Left lobe of liver (tissue), 2 donors: ENCODE measurements around the gene JCAD. TPM values are rescaled to one million over a fixed set of nuclear protein-coding genes. Genes with fewer than 3 reads are reported as not detected.
"Not testable (repeated sequence)": the region's sequence is repeated elsewhere in the genome, so short reads cannot be mapped to it uniquely, and the experiment has no call there.

Experiments used
- ATAC-seq: fragments of 200-7000 bp; cut with Tn5 transposase; one replicate; pipeline ENCODE4 v1.9.1; 2020; ENCODE audit warnings: mild to moderate bottlenecking, moderate library complexity
- DNase-seq: peaks from one replicate; pipeline ENCODE4 v3.0.0-alpha.2; 2020; ENCODE audit warnings: low spot score
- total RNA-seq: library from RNA; stranded (reverse); gene quantifications from one replicate; pipeline ENCODE4 v1.2.1, GENCODE V29; 2021
- donor health status: DM: no; HTN: no; CAD: no; lungs with moderate emphysema.
- donor health status: DM: no; HTN: yes; CAD: no.

The JCAD gene
- total RNA-seq = 4.2 TPM

DNA sequence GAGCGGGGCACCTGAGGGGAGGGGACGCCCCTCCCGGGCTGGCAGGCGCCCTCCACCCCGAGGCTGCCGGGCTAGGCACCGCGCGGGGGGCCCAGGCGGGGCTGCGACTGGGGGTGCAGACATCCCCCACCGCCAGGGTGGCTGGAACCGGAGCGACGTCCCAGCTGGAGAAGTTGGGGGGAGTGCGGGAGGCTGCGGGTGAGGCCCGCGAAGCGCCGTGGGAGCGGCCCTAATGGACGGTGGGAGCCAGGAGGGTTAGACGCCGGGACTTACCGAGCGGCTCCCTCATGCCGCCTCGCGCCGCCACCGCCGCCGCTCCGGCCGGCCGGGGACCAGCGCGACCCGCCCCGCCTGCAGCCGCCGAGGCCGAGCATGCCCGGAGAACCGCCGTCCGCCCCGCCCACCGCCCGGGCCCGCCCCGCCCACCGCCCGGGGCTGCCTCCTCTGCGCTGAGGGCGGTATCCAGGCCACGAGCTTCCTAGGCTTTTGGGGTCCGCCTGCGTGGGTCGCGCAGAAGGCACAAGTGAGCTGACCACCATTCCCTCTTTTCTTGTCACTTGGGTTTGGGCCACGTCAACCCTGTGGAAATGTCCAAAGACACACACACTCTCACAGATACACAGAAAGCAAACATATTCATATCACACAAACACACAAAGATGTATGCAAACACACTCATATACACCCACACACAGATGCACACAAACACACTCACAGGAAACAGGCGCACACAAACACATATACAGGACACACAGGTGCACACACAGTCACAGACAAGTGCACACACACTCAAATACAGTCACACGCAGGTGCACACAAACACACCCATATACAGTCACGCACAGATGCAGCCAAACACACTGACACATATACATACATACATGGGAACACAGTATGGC is at the start of gene JCAD:
Gene JCAD, minus strand, starts transcription at position 378 of the 899 bp plus-strand sequence. CDS start 11,774 bp downstream, outside the sequence.
- DNase-seq = peak; percentile 81
- ATAC-seq = peak; percentile 100

DNA sequence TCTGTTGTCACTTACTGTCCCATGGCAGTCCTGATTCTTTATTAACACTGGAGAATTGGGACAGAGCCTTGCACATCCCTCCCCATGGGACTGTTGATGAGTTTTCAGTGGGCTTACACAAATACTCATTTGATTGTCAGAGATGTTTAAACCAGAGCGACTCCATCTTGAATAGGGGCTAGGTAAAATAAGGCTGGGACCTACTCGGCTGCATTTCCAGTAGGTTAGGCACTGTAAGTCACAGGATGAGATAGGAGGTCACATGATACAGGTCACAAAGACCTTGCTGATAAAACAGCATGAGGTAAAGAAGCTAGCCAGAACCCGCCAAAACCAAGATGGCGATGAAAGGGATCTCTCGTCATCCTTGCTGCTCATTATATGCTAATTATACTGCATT is 47.6 kb upstream of the JCAD start:
- no peak for ATAC-seq
- DNase-seq = no peak

- no peak for ATAC-seq
Observed at GRCh38 chr10:30103595-30104320, 44.4 kb upstream of the JCAD start.

DNA sequence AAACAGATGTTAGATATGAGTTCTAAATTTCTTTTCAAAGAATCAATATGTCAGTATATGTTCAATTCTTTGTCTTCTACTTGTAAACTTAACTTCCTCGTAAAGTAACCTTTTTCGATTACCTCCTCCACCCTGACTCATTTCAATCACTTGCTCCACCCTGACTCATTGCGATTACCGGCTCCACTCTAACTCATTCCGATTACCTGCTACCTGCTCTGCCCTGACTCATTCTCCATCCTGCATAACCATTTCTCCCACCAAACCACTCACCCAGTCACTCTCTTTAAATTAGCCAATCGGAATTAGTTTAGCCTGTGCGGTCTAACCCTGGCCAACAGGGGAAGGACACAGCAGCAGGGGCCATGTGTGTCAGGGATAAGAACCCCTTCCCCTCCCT is 40.3 kb upstream of the JCAD start:
- not testable (repeated sequence) for ATAC-seq, DNase-seq

More at GRCh38 chr10:30103595-30104320, 44.4 kb upstream of the JCAD start:
- no peak for DNase-seq

GRCh38 chr10:30099101-30099500 is 39.7 kb upstream of the JCAD start:
- DNase-seq (no peak), ATAC-seq (no peak)

- DNase-seq = no peak
- ATAC-seq = no peak
Observed at GRCh38 chr10:30098629-30099028, 39.2 kb upstream of the JCAD start.

DNA sequence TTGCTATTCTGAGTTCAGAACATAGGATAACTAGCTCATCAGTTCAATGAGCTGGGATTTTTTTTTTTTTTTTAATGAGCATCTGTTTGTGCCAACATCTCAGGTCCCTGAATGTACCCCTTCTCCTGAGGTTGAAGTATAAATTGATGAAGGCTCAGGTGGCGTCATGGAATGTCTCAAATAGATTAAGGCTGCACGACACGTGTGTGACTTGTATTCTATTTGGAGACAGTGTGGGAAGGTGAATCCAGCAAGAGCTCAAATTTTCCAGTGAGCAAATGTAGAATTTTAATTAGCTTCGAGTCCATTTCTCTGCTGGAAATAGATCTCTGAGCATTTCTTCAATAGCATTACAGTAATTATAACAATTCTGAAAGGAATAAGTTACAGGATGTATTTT is 37.2 kb upstream of the JCAD start:
- ATAC-seq (no peak), DNase-seq (no peak)

DNA sequence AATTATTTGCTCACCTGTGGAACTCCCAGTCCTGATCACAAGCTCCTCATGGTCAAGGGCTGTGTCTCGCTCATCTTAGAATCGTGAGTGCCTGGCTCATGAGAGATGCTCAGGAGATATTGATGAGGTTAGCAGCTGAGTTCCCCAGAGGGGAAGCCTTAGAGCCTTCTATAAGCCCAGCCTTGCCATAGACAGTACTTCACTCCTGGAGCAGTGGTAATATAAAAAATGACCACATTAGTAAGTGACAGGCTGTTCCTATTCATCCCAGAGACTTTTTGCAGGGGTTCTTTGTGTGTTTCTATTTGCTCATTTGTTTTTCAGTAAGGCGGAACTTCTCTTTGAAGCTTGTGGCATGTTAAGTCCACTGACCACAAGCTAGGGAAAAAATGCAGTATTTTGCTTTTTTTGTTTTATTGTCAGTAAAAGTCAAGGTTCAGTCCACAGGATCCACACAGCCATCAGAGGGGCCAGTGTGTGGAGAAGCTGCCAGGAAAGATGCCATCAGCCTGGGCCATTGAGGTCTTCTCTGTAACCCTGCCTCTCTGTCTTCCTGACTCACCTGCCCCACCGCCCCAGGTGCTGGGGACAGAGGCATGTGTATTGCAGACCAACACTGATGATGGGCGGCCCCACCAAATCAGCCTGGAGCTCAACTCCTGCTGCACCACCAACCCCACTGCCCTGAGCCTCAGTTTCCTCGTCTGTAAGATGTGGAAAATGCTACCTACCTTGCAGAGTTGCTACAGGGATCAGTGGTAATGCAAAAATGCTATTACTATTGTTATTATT is 36.4 kb upstream of the JCAD start:
- DNase-seq (no peak), ATAC-seq (no peak)

GRCh38 chr10:30094601-30095000 is 35.2 kb upstream of the JCAD start:
- ATAC-seq = no peak

GRCh38 chr10:30093303-30093950 is 34.0 kb upstream of the JCAD start:
- ATAC-seq (peak; percentile 71), DNase-seq (no peak)

More at GRCh38 chr10:30094601-30095000, 35.2 kb upstream of the JCAD start:
- no peak for DNase-seq

DNA sequence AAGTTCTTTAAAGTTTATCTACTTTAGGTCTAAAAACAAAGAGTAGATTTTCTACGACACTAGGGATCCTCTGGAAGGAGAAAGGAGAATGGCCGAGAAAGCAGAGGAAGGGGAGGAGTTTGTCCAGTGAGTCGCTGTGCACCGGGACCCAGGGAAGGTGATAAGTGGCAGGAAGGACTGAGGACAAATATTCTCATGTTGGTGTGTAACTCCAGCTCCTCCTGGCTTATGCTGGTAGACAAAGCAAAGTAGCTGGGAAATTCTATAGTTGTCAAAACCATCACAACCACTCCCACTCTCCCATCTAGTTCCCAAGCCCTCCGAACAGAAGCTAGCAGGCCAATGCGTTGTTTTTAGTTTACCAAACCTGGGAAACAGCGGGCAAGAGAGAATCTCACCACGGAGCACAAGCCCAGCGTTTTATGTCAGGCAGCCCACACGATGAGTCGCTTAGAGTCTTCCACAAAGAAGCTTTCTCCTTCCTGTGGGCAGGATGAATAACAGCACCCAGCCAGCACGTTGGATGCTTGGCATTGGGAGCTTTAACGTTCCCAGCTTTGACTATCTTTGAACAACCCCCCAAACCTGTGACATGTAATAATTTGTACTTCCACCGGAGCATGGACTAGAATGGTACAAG is 32.9 kb upstream of the JCAD start:
- DNase-seq (no peak), ATAC-seq (no peak)

GRCh38 chr10:30091136-30091535 is 31.8 kb upstream of the JCAD start:
- no peak for DNase-seq
- ATAC-seq = no peak

DNA sequence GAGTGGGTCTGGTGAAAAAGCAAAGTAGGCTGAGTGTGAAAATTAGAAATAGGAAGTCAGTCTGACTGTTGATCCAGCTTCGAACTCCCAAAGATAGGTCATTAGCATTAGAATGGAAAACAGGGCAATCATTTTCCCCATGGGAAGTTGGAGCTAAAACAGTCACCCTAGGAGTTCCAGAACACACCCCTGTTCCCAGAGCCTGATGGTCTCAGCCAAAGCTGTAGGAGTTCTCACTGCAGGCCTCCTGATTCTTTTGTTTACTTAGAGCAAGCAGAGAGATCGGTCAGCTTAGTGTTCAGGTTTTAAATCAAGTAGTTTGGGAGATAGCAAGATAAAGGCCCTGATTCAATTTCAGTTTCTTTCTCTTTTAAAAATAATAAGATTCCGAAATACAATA is 28.8 kb upstream of the JCAD start:
- DNase-seq = no peak
- ATAC-seq = no peak

- no peak for ATAC-seq
Observed at GRCh38 chr10:30083934-30084333, 24.5 kb upstream of the JCAD start.

DNA sequence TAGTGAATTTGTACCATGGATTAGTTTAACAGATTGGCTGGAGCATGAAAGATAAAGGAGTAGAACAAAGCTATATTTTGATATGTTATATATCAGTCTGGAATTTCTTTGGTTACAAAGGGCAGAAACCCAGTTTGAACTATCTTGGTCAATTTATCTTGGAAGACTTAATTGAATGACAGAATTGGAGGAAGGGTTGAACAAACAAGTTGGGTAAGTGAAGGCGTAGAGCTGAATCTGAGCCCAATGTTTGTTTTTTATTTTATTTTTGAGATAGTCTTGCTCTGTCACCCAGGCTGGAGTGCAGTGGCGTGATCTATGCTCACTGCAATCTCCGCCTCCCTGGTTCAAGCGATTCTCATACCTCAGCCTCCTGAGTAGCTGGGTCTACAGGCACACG is 21.8 kb upstream of the JCAD start:
- ATAC-seq (peak; percentile 80), DNase-seq (no peak)

More at GRCh38 chr10:30083934-30084333, 24.5 kb upstream of the JCAD start:
- DNase-seq = no peak

DNA sequence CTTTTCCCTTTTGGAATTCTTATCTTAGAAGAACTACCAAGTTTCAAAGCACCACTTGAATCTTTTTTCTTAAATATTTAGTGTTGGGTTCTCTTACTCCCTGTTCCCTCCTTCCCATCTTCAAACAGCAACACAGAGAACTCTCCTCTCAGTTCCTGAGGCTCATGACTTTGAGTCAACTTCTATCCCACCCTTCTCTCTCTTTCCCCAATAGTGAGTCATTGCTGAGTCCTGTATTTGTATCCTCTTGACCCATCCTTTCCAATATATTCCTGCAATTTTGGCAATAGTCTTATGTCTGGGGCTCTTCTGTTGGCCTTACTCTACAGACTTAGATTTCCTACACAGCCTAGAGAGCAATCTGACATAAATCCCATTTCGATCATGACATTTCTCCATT is 20.8 kb upstream of the JCAD start:
- no peak for DNase-seq
- ATAC-seq = no peak

DNA sequence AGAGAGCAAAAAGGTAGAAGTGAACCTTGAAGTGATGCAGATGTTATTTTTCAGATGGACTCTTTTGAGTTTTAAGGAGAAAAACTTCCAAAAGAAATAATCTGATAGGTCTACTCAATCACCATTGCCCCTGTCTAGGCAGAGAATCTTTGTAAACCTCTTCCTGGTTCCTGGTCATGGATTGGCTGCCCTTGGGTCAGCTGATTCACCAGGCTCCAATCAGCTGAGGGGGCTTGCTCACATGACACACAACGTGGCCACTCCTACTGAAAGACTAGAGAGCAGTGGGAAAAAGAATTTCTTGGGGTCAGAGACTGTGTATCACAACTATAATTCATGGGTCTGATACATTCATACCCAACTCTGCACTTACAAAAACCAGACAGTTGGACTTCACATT is 20.0 kb upstream of the JCAD start:
- ATAC-seq (no peak), DNase-seq (no peak)

DNA sequence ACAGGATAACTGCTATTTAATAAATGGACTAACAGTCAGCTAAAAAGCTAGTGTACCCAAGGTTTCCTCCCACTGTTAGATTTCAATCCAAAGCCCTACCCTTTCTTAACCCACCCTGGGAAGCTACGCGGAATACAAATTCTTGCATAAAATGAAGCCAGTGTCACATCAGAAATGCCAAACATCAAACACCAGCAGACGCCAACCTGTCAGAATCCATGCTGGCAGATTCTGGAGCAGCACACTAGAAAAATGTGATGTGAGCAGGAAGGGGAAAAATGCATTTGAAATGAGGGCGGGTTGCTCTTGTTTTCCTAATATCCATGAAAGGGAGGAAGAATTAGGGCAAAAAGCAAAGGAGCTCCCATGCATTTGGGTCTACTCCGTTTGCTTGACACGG is 16.1 kb upstream of the JCAD start:
- ATAC-seq = no peak
- DNase-seq = no peak

DNA sequence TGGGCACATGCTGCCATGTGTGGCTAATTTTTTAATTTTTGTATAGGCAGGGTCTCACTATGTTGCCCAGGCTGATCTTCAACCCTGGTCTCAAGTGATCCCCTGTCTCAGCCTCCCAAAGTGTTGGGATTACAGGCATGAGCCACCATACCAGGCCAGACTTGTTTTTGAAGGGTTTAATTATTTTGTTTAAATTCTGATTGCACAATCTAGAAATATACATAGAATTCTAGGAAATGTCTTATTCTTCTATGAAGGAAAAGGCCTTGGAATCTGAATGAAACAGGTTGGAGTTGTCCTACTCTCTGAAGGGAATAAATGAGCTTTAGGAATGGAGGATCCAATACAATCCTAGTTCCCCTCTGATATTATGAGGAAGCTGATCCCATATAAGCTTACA is 15.5 kb upstream of the JCAD start:
- no peak for DNase-seq

GRCh38 chr10:30074090-30074489 is 14.7 kb upstream of the JCAD start:
- ATAC-seq = no peak
- no peak for DNase-seq

More for the DNA sequence above, 15.5 kb upstream of the JCAD start:
- no peak for ATAC-seq
